HepG2 (cell line): ENCODE measurements around the gene TBC1D22A.

Experiments used
- ATF6 ChIP-seq: sonication (generic); formaldehyde crosslinking; conservative IDR thresholded peaks from 2 replicates; pipeline ENCODE4 v1.4.0; 2020; ENCODE audit warnings: missing genetic modification reagents
- CTCF ChIP-seq: sonication (generic); formaldehyde crosslinking; IDR thresholded peaks from 2 replicates; pipeline ENCODE4 v1.5.0; 2020; ENCODE audit warnings: mild to moderate bottlenecking, missing genetic modification reagents, moderate library complexity
- GABPB1 ChIP-seq: IDR thresholded peaks from 2 replicates; pipeline ENCODE4 v1.6.1; 2016; ENCODE audit warnings: mild to moderate bottlenecking, missing genetic modification reagents, moderate library complexity, missing compliant biosample characterization
- HDAC6 ChIP-seq: fragments of 200-600 bp; sonication (generic); IDR thresholded peaks from 2 replicates; pipeline ENCODE4 v1.7.0; 2017; ENCODE audit warnings: mild to moderate bottlenecking, antibody characterized with exemption, low read length, low read depth
- TAF1 ChIP-seq: sonication (generic); formaldehyde crosslinking; IDR thresholded peaks from 2 replicates; pipeline ENCODE4 v1.4.0; 2020; ENCODE audit warnings: missing genetic modification reagents
- U2AF2 ChIP-seq: fragments of 200-400 bp; formaldehyde crosslinking; IDR thresholded peaks from 2 replicates; pipeline ENCODE4 v1.6.1; 2017; ENCODE audit warnings: low read depth, mild to moderate bottlenecking, low read length
- ZBTB33 ChIP-seq: sonication (generic); formaldehyde crosslinking; IDR thresholded peaks from 2 replicates; pipeline ENCODE4 v1.4.0; 2020; ENCODE audit warnings: missing genetic modification reagents

GRCh38 chr22:46748908-46749675 is 13.4 kb upstream of the TBC1D22A start:
- TF ChIP-seq CTCF (CRISPR knock-in tag) (no peak), TAF1 (CRISPR knock-in tag) (no peak), U2AF2 (no peak), HDAC6 (no peak), ATF6 (CRISPR knock-in tag) (no peak), GABPB1 (CRISPR knock-in tag) (no peak), ZBTB33 (CRISPR knock-in tag) (no peak)
